ENCODE results near the gene CMPK2. TPM values are rescaled to one million over a fixed set of nuclear protein-coding genes. Genes with fewer than 3 reads are reported as not detected.

CMPK2 gene
- polyA plus RNA-seq, 1 of the 3 experiments (the other 2 are of a cell fraction): 1.1 TPM

DNA sequence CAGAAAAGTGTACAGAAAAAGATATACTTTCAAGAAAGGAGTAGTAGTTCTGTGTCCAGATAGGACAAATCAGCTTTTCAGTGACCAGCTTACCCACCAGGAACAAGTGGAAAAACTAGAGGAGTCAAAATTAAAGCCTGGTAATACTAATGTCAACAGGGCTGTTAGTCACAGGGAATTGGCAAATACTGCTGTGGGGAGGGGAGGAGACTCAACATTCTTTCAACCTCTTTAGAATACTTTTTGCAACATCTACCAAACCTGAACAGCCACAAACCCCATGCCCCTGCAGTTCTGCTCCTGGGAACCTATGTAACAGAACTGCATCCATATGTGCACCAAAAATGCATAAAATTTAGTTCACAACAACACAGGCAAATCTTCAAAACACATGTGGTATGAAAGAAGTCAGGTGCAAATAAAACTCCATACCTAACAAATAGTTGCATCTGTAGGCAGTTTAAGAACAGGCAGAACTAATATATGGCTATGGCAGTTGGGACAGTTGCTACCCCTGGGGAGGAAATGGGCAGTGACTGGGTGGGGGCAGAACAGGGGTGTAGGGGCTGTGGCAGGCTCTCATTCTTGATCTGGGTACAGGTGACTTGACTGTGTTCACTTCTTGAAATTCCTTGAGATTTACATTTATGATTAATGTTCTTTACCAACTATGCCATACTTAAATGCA is 9.7 kb downstream of the CMPK2 start:
- Histone ChIP-seq H4K20me1 (ENCODE audit: insufficient read depth) (no peaks in the 10 kb centered on the region), H3K4me1 (ENCODE audit: control insufficient read depth in 1 of 2, insufficient read depth in 2 of 2, low read depth in 1 of 2, low read length in 1 of 2) (no peaks in the 10 kb centered on the region), H3F3A (replicated peaks; ENCODE audit: insufficient read depth) (no peaks in the 10 kb centered on the region), H3K36me3 (replicated peaks in 1 of 2; ENCODE audit: control insufficient read depth in 1 of 2, insufficient read depth in 2 of 2, low read length in 1 of 2) (no peaks in the 10 kb centered on the region), H3K4me3 (ENCODE audit: low read depth in 2 of 2, low read length in 1 of 2) (no peak overlapping the region), H2AFZ (ENCODE audit: low read depth) (no peak overlapping the region), H3K79me2 (ENCODE audit: insufficient read depth) (no peaks in the 10 kb centered on the region), H3K9me3 (no peaks in the 10 kb centered on the region), H3K9me2 (no peaks in the 10 kb centered on the region), H3K4me2 (no peak overlapping the region), H3K27ac (ENCODE audit: low read depth in 2 of 2, low read length in 1 of 2) (no peak overlapping the region), H3K27me3 (ENCODE audit: insufficient read depth) (no peaks in the 10 kb centered on the region), H3K9ac (no peak overlapping the region)
- DNase-seq: no peak
- TF ChIP-seq GATA2 (CRISPR knock-in tag; IDR thresholded peaks at IDR 0.05) (no peak), TCF12 (IDR thresholded peaks at IDR 0.05) (no peak), USF2 (IDR thresholded peaks at IDR 0.05; ENCODE audit: borderline replicate concordance, low read depth, low read length) (no peak), FOXM1 (IDR thresholded peaks at IDR 0.05; ENCODE audit: low read depth) (no peak), TAF1 (IDR thresholded peaks at IDR 0.05; ENCODE audit: borderline replicate concordance, low read depth, low read length) (no peak), FOXJ3 (CRISPR knock-in tag; IDR thresholded peaks at IDR 0.05) (no peak), IRF3 (IDR thresholded peaks at IDR 0.05; ENCODE audit: low read depth, low read length) (no peak), SIN3A (IDR thresholded peaks at IDR 0.05; ENCODE audit: borderline replicate concordance, low read depth, low read length) (no peak), SMC3 (IDR thresholded peaks at IDR 0.05; ENCODE audit: low read depth, low read length) (no peak), JUND (IDR thresholded peaks at IDR 0.05) (no peak), CHD2 (IDR thresholded peaks at IDR 0.05; ENCODE audit: low read length, partially characterized antibody) (no peak), MAX (IDR thresholded peaks at IDR 0.05; ENCODE audit: low read depth) (no peak), MEF2A (IDR thresholded peaks at IDR 0.05; ENCODE audit: borderline replicate concordance, low read depth) (no peak), EZH2phosphoT487 (IDR thresholded peaks at IDR 0.05; ENCODE audit: borderline replicate concordance, low read depth) (no peak)
- POLR2A ChIA-PET: no interaction called here
- CTCF ChIA-PET: interaction anchor here (2.2 kb wide), 1 partner anchor 10 kb away, joined by 9 read pairs; the partner anchor contains the start of gene CMPK2

GRCh38 chr2:6854416-6854815 is 11.3 kb downstream of the CMPK2 start:
- H3K27ac ChIP-seq (ENCODE audit: low read depth in 2 of 2, low read length in 1 of 2): no peak overlapping the region
- no peaks in the 10 kb centered on the region for H4K20me1 ChIP-seq (ENCODE audit: insufficient read depth)
- H3K4me1 ChIP-seq (ENCODE audit: control insufficient read depth in 1 of 2, insufficient read depth in 2 of 2, low read depth in 1 of 2, low read length in 1 of 2): no peaks in the 10 kb centered on the region
- no peak overlapping the region for H3K9ac ChIP-seq
- POLR2A ChIA-PET: no interaction called here
- no peak overlapping the region for H3K4me2 ChIP-seq
- no peaks in the 10 kb centered on the region for H3F3A ChIP-seq (replicated peaks; ENCODE audit: insufficient read depth)
- CTCF ChIA-PET: interaction anchor here (1.0 kb wide), 1 partner anchor 11 kb away, joined by 3 read pairs; the partner anchor contains the start of gene CMPK2
- no peaks in the 10 kb centered on the region for H3K9me2 ChIP-seq
- DNase-seq: no peak
- no peak overlapping the region for H2AFZ ChIP-seq (ENCODE audit: low read depth)
- 57% methylated on average over 2 of the region's 2 CpGs for WGBS (ENCODE audit: low lambda C conversion rate)
- H3K79me2 ChIP-seq (ENCODE audit: insufficient read depth): no peaks in the 10 kb centered on the region
- H3K36me3 ChIP-seq (replicated peaks in 1 of 2; ENCODE audit: control insufficient read depth in 1 of 2, insufficient read depth in 2 of 2, low read length in 1 of 2): no peaks in the 10 kb centered on the region
- no peaks in the 10 kb centered on the region for H3K27me3 ChIP-seq (ENCODE audit: insufficient read depth)
- H3K4me3 ChIP-seq (ENCODE audit: low read depth in 2 of 2, low read length in 1 of 2): no peak overlapping the region
- no peaks in the 10 kb centered on the region for H3K9me3 ChIP-seq
- no peak for TF ChIP-seq RCOR1 (IDR thresholded peaks at IDR 0.05; ENCODE audit: low read length)
- no peak for TF ChIP-seq MAX (IDR thresholded peaks at IDR 0.05; ENCODE audit: low read depth)
- TF ChIP-seq YY1 (IDR thresholded peaks at IDR 0.05; ENCODE audit: low read depth): no peak
- TF ChIP-seq GABPA (IDR thresholded peaks at IDR 0.05; ENCODE audit: low read depth): no peak
- TF ChIP-seq, protein P1, sequence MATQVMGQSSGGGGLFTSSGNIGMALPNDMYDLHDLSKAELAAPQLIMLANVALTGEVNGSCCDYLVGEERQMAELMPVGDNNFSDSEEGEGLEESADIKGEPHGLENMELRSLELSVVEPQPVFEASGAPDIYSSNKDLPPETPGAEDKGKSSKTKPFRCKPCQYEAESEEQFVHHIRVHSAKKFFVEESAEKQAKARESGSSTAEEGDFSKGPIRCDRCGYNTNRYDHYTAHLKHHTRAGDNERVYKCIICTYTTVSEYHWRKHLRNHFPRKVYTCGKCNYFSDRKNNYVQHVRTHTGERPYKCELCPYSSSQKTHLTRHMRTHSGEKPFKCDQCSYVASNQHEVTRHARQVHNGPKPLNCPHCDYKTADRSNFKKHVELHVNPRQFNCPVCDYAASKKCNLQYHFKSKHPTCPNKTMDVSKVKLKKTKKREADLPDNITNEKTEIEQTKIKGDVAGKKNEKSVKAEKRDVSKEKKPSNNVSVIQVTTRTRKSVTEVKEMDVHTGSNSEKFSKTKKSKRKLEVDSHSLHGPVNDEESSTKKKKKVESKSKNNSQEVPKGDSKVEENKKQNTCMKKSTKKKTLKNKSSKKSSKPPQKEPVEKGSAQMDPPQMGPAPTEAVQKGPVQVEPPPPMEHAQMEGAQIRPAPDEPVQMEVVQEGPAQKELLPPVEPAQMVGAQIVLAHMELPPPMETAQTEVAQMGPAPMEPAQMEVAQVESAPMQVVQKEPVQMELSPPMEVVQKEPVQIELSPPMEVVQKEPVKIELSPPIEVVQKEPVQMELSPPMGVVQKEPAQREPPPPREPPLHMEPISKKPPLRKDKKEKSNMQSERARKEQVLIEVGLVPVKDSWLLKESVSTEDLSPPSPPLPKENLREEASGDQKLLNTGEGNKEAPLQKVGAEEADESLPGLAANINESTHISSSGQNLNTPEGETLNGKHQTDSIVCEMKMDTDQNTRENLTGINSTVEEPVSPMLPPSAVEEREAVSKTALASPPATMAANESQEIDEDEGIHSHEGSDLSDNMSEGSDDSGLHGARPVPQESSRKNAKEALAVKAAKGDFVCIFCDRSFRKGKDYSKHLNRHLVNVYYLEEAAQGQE (IDR thresholded peaks at IDR 0.05; ENCODE audit: low read depth, low read length): no peak
- TF ChIP-seq, protein P2, sequence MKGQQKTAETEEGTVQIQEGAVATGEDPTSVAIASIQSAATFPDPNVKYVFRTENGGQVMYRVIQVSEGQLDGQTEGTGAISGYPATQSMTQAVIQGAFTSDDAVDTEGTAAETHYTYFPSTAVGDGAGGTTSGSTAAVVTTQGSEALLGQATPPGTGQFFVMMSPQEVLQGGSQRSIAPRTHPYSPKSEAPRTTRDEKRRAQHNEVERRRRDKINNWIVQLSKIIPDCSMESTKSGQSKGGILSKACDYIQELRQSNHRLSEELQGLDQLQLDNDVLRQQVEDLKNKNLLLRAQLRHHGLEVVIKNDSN (IDR thresholded peaks at IDR 0.05; ENCODE audit: borderline replicate concordance, low read depth): no peak
- TF ChIP-seq IRF3 (IDR thresholded peaks at IDR 0.05; ENCODE audit: low read depth, low read length): no peak
- no peak for TF ChIP-seq ELF1 (IDR thresholded peaks at IDR 0.05)
- TF ChIP-seq MEF2A (IDR thresholded peaks at IDR 0.05; ENCODE audit: borderline replicate concordance, low read depth): no peak

Measured in SK-N-SH (cell line).